ENCODE results near the gene C7orf33.
"Not testable (repeated sequence)": the region's sequence is repeated elsewhere in the genome, so short reads cannot be mapped to it uniquely, and the experiment has no call there.

C7orf33 gene

GRCh38 chr7:148590471-148590870 lies at the start of gene C7orf33:
Gene C7orf33 (plus strand): TSS chr7:148590766. CDS start chr7:148590926, 160 bp downstream.
- no peak for DNase-seq

- no peak for DNase-seq
These were observed 48.6 kb upstream of the C7orf33 start for GRCh38 chr7:148541891-148542504.

- no peak for DNase-seq
These were observed 47.3 kb upstream of the C7orf33 start for GRCh38 chr7:148543302-148543701.

- DNase-seq: no peak
These were observed 45.4 kb upstream of the C7orf33 start for GRCh38 chr7:148545172-148545571.

- DNase-seq: no peak
These were observed 44.6 kb upstream of the C7orf33 start for GRCh38 chr7:148545932-148546331.

- no peak for DNase-seq
These were observed 43.7 kb upstream of the C7orf33 start for GRCh38 chr7:148546857-148547256.

GRCh38 chr7:148547951-148548350 lies 42.6 kb upstream of the C7orf33 start:
- no peak for DNase-seq

GRCh38 chr7:148553979-148554378 lies 36.6 kb upstream of the C7orf33 start:
- DNase-seq: no peak

GRCh38 chr7:148556892-148557291 lies 33.7 kb upstream of the C7orf33 start:
- DNase-seq: no peak

GRCh38 chr7:148558914-148559313 lies 31.7 kb upstream of the C7orf33 start:
- no peak for DNase-seq

GRCh38 chr7:148561099-148561498 lies 29.5 kb upstream of the C7orf33 start:
- DNase-seq: no peak

GRCh38 chr7:148563583-148564274 lies 26.8 kb upstream of the C7orf33 start:
- DNase-seq: no peak

GRCh38 chr7:148564275-148564951 lies 26.2 kb upstream of the C7orf33 start:
- peak; percentile 74 for DNase-seq

- no peak for DNase-seq
These were observed 23.8 kb upstream of the C7orf33 start for GRCh38 chr7:148566736-148567135.

GRCh38 chr7:148567524-148567923 lies 23.0 kb upstream of the C7orf33 start:
- DNase-seq: no peak

- no peak for DNase-seq
These were observed 20.1 kb upstream of the C7orf33 start for GRCh38 chr7:148570510-148570909.

- not testable (repeated sequence) for DNase-seq
These were observed 19.6 kb upstream of the C7orf33 start for GRCh38 chr7:148570973-148571372.

GRCh38 chr7:148571381-148571780 lies 19.2 kb upstream of the C7orf33 start:
- DNase-seq: no peak

GRCh38 chr7:148572067-148572522 lies 18.5 kb upstream of the C7orf33 start:
- DNase-seq: no peak

- not testable (repeated sequence) for DNase-seq
These were observed 17.0 kb upstream of the C7orf33 start for GRCh38 chr7:148573581-148573980.

GRCh38 chr7:148575640-148576411 lies 14.7 kb upstream of the C7orf33 start:
- peak; percentile 89 for DNase-seq

- DNase-seq: no peak
These were observed 11.2 kb upstream of the C7orf33 start for GRCh38 chr7:148579366-148579765.

GRCh38 chr7:148580446-148580845 lies 10.1 kb upstream of the C7orf33 start:
- DNase-seq: no peak
